HG03045 (cell line): ENCODE results near the gene ADARB1.

Source experiments
- ATAC-seq: cut with Tn5 transposase; IDR thresholded peaks from one replicate; pipeline ENCODE4 v1.9.1; 2021; ENCODE audit warnings: mild to moderate bottlenecking, moderate library complexity; ENCODE audit not compliant: unreplicated experiment

ADARB1 gene

DNA sequence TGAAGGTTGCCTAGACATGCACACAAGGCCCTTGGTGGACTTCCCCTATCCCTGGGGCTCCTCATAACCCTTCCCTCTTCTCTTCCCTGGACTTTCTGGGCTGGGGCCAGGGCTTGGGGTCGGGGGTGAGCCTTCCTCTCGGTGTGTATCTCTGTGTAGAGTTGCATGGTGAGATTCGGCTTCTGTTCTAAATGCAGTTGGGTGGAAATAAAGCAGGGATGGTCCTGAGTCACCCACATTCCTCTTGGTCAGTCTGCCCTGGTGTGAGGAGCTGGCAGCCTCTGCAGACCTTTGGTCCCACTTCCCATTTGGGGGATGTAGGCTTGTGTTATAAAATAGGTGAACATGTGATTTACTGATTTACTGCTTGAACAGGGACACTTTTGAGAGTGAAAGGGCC, 38.0 kb downstream of the ADARB1 start:
- ATAC-seq: no peak

DNA sequence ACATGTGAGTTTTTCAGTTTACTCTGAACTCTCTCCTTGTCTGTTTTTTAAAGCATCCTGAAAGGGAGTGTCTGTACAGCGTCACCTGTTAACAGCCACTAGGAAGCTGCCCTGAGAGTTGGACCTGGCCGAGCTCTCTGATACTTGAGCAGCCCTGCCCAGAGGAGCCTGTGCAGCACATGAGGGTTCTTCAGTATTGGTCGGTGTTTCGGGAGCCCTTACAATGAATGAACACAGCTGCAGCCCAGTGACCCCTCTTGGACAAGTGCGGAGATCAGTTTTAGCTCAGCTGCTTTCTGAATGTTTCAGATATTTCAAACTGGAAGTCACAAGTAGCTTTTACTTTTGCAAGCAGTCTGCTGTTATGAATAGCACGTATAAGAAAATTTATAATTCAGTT, 39.2 kb downstream of the ADARB1 start:
- no peak for ATAC-seq

DNA sequence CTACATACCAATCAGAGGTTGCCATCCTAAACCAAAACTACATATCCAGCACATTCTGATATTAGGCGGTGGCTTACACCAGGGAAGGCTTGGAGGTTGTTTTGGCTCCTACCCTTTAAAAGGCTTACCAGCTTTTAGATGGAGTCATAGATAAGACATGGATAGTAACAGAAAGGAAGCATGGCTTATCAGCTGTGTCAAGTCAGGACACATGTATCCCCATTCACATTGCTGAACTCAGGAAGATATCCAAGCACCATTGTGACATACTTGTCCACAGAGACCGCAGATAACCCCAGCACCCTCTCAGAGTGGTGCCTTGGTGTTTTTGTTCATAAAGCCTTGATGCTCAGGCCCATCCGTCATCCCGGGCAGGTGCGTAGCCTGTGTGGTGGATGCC, 39.7 kb downstream of the ADARB1 start:
- ATAC-seq: no peak

DNA sequence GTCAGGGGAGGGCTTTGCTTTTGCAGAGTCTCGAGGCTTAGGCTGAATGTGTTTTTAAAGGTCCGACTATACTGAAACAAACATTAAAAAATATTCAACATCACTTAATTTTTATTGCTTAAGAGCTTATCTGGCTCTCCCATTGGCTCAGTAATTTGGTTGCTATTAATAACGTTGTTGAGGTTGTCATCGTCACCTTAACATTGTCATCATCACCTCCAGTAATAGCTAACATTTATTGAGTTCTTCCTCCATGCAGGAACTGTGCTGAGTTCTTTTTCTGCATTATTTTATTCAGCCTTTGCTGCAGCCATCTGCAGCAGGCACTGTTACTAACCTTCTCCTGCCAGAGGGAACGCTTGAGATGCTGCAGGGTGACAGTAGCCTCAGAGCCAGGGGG, 40.1 kb downstream of the ADARB1 start:
- ATAC-seq: no peak

DNA sequence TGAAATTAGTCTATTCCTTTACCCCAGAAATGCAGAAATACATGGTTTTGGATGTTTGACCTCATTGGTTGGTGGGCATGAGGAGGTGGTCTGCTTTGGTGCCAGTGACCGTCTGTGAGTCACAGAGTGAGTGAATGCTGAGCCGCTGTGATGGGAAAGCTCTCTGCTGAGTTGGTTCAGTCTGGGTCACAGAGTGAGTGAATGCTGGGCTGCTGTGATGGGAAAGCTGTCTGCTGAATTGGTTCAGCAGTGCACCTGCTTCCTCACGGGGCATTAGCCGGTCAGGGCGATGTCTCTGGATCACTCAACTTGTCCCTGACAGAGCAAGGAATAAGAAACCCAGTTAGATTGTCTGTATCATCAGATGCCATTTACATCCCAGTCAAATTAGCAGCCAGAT, 40.8 kb downstream of the ADARB1 start:
- ATAC-seq: no peak

DNA sequence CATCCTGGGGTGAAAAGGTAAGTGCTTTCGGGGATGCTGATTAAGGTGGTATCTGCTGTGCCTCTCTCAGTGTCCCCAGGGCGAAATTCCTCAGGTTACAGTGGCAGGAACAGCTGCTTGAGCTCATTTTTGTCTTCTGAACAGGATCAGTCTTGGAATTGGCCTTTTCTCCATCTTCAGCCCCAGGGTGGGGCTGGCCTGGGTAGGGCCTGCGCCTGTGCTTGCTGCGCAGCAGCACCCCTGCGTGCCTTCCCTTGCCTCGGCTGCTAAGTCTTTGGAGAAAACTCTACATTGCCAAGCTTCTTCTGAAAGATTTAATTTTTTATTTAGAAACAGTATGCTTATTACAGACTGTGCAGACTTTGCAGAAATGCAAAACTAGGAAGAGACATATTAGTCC, 41.7 kb downstream of the ADARB1 start:
- ATAC-seq: no peak

DNA sequence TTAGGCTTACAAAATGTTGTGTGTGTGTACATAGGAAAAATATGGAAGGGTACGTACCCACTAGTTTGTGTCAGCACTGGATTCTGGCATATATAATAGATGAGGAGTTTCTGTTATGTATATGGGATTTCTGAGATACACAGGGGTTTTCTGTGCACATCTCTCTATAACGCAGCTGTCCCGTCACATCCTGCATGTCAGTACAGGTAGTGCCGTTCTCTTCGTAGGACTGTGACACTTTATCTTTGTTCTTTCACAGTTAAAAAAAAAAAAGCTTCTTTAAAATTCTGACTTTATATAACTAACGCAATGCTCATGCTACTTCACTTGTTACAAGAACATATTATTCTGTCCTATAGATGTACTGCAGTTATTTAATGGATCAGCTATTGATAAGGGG, 42.9 kb downstream of the ADARB1 start:
- no peak for ATAC-seq

DNA sequence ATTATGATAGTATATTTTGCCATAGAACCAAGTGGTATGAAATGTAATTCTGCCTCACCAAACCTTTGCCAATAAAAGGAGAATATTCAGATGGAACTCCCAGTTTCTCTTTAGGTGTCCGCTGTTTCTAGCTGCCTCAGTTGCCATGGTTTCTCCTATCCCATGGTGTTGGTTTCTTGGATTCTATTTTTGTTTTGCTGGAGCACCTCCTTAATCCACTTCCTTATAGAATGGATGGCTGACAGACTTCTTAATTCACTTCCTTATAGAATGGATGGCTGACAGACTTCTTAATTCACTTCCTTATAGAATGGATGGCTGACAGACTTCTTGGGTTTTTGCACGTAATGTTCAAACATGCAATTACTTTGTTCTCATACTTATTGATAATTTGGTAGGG, 43.7 kb downstream of the ADARB1 start:
- ATAC-seq: no peak

DNA sequence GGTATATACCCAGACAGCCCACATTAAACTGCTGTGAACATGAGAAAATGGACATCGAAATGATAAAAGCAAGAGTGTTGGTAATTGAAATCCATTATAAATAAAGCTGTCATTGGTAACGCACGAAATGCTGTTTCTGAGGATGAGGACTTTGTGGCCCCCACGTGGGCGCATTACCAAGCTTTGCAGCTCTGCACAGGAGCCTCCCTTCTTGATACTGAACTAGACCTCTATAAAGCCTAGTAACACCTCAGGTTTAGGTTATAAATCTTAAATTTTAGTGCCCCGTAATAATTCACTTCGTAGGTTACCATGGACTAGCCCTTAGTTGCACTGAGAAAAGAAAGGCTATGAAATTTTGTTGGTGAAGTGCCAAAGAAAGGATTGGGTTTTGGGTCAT, 45.4 kb downstream of the ADARB1 start:
- no peak for ATAC-seq

DNA sequence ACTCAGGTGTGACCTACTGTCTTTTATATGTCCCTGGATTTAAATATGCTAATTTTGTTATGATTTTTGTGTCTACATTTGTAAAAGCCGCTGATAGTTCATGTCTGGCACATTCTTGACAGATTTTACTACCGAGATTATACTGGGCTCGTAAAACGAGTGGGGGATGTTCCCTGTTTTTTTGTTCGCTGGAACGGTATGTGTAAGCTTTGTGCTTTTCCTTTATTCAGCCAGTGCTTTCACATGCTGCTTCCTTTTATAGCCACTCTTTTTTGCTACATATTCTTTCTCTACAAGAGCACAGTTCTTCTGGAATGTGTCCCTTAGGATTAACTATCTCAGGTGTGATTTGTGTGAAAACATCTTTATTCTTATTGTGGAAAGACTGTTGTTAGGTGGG, 46.6 kb downstream of the ADARB1 start:
- no peak for ATAC-seq

DNA sequence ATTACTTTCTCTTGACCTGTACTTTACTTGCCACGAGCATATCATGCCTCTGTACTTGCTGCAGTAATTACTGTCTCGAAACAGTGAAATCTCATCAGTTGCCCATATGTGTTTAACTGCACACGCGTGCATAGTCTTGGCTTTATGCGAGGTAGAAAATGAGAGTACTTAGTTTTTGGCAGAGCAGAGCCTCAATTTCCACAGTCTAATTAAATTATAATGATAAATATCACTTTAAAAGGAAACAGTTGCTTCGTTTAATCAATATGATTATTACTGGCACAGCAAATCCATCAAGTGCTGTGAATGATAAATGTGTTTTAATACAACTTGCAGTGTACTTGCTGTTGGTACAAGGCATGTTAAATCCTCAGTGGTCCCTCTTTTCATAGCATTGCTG, 47.6 kb downstream of the ADARB1 start:
- no peak for ATAC-seq

DNA sequence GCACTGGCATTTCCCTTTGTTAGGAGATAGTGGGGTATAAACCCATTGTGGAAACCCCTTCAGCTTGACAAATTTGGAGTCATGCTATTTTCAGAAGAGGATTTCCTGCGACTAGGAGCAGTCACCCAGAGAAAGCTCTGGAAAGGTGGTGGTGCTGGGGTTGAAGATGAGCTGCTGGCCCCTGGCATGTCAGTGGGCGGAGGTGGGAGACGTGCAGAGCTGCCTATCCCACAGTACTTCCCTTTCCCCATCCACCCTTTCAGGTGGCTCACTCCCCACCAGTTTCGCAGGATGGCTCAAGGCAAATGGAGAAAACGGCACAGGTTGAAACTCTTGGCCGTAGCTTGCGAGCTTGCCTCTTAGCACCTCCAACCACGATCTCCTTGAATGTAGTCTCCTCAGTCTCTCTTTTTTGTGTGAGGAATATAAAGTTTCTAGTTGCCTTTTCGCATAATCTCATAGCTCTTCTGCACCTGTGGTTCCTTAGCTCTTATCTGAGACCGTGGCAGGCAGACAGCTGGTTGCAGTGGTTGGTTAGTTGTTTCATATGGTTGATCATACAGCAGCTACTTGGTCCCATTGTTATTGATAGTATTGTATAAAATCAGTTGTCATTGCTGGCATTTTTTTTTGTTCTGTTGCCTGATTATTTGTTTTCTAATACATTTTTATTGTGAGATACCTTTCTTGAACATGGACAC, 48.2 kb downstream of the ADARB1 start:
- ATAC-seq: no peak

DNA sequence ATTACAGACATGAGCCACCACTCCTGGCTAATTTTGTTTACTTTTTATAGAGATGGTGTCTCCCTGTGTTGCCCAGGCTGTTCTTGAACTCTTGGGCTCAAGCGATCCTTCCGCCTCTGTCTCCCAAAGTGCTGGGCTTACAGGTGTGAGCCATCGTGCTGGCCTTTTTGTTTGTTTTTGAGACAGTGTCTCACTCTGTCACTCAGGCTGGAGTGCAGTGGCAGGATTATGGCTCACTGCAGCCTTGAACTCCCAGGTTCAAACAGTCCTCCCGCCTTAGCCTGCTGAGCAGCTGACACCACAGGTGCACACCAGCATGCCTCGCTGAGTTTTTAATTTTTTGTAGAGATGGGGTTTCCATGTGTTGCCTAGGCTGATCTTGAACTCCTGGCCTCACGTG, 49.1 kb downstream of the ADARB1 start:
- no peak for ATAC-seq

DNA sequence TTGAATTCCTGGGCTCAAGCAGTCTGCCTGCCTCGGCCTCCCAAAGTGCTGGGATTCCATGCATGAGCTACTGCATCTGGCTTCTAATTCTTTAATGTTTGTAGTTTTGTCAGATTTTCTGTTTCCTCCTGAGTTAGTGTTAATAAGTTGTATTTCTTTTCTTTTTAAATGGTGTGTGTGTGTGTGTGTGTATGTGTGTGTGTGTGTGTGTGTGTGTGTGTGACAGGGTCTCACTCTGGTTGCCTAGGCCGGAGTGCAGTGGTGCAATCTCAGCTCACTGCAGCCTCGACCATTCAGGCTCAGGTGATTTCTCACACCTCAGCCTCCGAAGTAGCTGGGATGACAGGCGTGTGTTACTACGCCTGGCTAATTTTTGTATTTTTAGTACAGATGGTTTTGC, 50.2 kb downstream of the ADARB1 start:
- no peak for ATAC-seq

DNA sequence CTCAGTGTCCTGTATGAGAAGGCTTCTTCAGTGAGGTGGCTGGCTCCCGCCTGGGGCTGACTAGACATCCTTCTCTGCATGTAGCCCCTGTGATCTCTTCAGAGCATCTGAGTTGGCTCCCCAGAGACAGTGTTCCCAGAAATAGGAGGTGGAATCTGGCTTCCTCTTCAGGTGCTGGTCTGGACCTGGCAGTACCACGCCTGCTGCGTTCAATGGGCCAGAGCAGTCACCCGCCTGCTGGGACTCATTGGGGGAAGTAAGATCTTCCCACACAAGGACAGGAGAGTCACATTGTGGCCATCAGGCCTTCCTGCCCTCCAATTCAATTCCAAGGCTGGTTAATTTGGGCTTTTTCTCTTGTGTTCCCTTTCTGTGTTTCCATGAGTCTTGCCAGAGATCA, 51.0 kb downstream of the ADARB1 start:
- ATAC-seq: no peak

DNA sequence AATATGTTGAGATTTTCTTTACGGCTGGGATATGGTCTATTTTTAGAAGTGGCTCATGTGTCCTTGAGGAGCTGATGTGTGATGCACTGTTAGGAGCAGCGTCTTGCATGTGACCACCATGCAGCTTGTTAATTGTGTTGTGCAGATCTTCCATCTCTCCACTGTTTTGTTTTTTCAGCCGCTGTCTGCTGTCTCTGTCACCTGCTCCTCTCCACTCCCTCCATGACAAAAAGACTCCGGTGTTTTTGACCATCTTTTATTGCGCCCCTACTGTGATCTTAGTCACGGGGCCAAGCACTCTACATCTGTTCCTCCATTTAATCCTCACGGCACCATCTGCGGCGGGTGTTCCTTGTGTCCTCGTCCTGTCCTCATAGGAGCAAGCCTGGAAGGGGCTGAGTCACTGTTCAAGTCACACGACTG, 51.8 kb downstream of the ADARB1 start:
- ATAC-seq: no peak

DNA sequence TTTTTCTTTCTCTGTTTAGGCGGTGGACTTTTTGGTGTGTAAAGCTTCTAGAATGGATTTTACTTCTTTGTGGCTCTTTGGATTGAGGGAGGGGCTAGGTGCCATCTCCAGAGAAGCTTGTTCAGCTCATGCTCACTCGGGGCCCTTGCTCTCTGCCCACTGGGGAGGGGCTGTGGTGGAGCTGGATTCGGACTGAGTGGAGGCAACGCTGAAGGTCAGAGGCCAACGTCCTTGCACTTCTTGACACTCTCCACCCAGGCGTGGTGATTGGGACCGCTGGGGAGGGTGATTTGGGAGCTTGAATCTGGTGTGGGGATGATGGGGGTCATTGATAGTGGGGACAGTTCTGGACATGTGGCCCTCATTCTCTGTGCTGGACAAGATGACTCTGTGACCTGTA, 52.6 kb downstream of the ADARB1 start:
- ATAC-seq: no peak

DNA sequence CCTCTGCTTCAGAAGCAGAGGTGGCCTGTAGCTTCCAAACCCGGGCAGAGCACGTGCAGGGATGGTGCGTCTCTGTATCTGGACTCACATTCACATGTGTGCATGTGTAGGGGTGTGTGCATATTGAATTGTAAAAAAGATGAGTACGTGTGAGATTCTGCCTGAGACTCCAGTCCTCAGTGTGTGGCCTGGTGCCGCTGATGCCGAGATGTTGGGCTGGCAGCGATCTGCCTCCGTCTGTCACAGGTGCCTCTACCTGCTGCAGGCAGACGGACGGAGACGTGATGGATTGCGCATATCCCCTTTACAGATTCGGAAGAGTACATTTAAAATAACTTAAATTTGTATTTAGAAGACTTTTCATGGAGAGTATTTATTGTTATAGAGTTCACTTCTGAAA, 53.6 kb downstream of the ADARB1 start:
- no peak for ATAC-seq

DNA sequence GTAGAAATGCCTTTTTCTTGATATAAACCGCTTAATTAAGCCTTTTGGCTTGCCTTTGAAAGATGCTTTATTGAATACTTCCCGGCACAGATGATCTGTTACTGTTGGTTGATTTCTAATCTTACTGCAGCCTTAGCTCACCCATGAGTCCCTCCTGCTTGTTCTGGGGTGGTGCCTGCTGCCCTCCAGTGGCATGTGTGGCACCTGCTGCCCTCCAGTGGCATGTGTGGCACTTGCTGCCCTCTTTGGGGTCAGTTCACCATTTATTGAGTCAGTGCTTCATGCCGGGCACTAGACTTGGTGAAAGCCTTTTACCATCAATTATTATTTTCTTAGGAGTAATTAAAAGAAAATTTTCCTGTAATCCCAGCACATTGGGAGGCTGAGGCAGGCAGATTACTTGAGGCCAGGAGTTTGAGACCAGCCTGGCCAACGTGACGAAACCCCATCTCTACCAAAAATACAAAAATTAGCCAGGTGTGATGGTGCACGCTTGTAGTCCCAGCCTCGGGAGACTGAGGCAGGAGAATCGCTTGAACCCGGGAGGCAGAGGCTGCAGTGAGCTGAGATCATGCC, 54.3 kb downstream of the ADARB1 start:
- no peak for ATAC-seq

DNA sequence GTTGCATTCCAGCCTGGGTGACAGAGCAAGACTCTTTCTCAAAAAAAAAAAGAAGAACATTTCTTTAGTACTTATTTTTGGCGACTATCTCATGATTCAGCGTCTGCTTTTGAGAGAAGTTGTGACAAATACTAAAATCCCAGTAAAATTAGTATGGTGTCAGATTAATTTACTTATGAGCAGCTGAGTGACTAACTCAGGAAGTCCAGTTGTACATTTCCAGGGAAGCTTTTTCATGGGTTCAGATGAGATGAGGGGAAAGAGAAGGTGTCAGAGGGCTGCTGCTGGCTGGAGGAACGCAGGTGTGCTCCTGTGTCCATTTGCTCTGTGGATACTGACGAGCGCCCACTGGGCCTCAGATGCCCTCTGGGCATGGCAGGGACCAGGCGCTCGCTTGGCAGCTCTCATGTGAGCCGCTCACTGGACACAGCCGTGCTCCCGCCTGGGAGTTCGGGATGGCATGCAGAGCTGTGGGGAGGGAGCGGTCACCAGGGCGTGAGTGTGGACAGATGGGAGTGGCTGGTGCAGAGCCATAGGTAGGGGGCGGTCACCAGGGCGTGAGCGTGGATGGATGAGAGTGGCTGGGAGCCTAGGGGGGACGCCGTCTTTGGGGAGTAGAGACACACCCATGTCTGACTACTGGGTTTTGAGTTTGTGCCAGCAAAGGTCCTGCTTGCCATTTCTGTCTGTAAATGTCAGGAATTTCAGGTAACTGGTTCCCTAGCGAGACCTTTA, 55.0 kb downstream of the ADARB1 start:
- ATAC-seq: no peak

DNA sequence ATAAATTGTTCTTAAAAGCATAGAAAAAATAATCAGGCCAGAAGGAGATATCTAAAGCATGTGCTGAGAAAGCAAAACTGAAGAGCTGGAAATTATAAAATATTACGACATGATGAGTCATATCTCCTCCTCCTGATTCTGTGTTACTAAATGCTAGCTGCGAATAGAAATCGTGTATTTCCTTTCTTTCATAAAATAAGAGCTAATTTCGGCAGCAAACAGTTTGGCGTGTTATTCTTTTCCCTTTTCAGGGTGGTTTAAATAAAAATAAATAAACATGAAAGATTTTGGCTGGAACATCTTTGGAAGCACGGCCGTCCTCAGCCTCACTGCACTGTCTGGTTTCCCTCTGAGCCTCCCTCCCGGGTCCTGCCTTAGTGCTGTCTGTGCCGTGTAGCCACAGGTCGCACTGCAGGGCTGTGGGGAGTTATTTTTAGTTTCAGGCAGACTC, 56.0 kb downstream of the ADARB1 start:
- no peak for ATAC-seq

DNA sequence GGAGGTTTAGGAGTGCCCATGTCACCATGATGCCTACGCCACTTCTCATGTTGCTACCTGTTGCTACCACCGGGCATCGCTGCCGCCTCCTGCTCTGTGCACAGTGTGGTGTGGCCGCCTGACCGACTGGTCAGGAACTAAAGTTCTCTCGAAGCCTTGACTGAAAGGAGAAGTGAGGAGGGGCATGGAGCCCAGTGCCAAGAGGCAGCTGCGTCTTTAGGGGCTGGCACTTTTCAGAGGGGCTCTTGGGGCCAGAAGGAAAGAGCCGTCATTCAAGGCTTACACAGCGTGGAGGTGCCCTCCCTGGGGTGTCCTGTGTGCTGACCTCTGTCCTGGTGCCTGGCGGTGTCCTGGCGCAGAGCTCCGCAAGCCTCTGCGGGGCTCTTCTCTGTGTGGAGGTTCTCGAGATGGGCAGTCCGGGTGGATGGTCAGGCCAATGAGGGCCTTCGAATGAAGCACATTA, 57.2 kb downstream of the ADARB1 start:
- ATAC-seq: no peak
